ENCODE results near the gene CENPT. TPM values are rescaled to one million over a fixed set of nuclear protein-coding genes. Genes with fewer than 3 reads are reported as not detected.

The CENPT gene
- total and polyA plus RNA-seq, 2 donors (not counting 1 experiment from before 2014, with no cell fraction given), result 75.0 to 169 TPM

GRCh38 chr16:67862623-67863583 lies 15.4 kb upstream of the CENPT start:
- Histone ChIP-seq H4K20me1 (ENCODE audit: control insufficient read depth, insufficient read depth, low read length, poor library complexity, severe bottlenecking) (peaks cover 36% of the 10 kb centered on the region), H2AFZ (ENCODE audit: insufficient read depth, low read depth, low read length, poor library complexity, severe bottlenecking) (no peak overlapping the region), H3K27me3 (replicated peaks in 1 of 4; ENCODE audit: control extremely low read depth in 1 of 4, control insufficient read depth in 3 of 4, insufficient read depth in 4 of 4, low read length in 3 of 4) (no peaks in the 10 kb centered on the region), H3K9me3 (ENCODE audit: control extremely low read depth in 1 of 3, control insufficient read depth in 2 of 3, insufficient read depth in 1 of 3, low read length in 2 of 3) (no peaks in the 10 kb centered on the region), H3K4me3 (ENCODE audit: control extremely low read depth in 1 of 5, extremely low read depth in 1 of 5, insufficient read depth in 1 of 5, low read depth in 2 of 5, low read length in 4 of 5) (no peak overlapping the region), H3K4me1 (ENCODE audit: control insufficient read depth in 2 of 2, insufficient read depth in 2 of 2, low read length in 2 of 2) (no peaks in the 10 kb centered on the region), H3K4me2 (replicated peaks; ENCODE audit: low read depth, low read length, poor library complexity, severe bottlenecking) (no peak overlapping the region), H3K36me3 (replicated peaks in 1 of 2; ENCODE audit: control extremely low read depth in 1 of 2, control insufficient read depth in 1 of 2, extremely low read depth in 1 of 2, insufficient read depth in 2 of 2, low read length in 1 of 2) (peaks cover 0 to 29% of the 10 kb centered on the region in 2 experiments), H3K79me2 (ENCODE audit: control insufficient read depth, insufficient read depth, low read length) (peaks cover 65% of the 10 kb centered on the region), H3K27ac (ENCODE audit: low read length in 2 of 2) (no peak overlapping the region), H3K9ac (ENCODE audit: low read length) (no peak overlapping the region)
- Mint-ChIP-seq H3K4me1 (peaks cover 13% of the 10 kb centered on the region), H3K9me3 (ENCODE audit: insufficient read depth) (no peaks in the 10 kb centered on the region), H3K27ac (no peak overlapping the region), H3K4me3 (no peak overlapping the region), H3K27me3 (no peaks in the 10 kb centered on the region)
- intact Hi-C loops (cut with micrococcal nuclease), result no loop called here
- no peak for DNase-seq
- no peak for TF ChIP-seq EZH2 (IDR thresholded peaks at IDR 0.05; ENCODE audit: borderline replicate concordance, insufficient read depth, low read depth, low read length, poor library complexity, severe bottlenecking)
- ChIA-PET POLR2A (no interaction called here), CTCF (interaction anchor here (0.6 to 3.0 kb wide), 4 partner anchors 21 to 357 kb away, joined by 3 to 23 read pairs (median 10); partner anchors contain the start of gene NRN1L)
- no peak for ATAC-seq (ENCODE audit: low read depth)
- 94% methylated on average over 11 of the region's 11 CpGs for WGBS (ENCODE audit: insufficient coverage)

DNA sequence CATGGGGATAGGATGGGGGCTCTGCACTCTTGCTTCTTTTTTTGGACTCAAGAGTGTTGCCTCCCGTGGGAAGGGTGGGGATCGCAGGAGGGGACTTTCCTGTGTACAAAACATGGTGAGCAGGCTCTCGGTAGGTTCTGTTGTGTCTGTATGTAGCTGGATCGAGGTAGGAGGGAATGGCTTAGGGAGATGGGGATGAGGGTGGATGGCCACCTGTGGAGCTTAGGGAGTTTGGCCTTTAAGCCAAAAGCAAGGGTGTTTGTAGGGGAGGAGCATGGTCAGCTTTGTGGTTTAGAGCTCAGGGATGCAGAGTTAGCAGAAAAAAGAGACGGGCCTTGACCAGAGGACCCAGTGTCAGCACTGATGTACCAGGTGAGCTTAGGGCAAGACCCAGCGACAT lies 14.4 kb upstream of the CENPT start:
- Mint-ChIP-seq H3K9me3 (ENCODE audit: insufficient read depth) (no peaks in the 10 kb centered on the region), H3K4me3 (no peak overlapping the region), H3K4me1 (peaks cover 21% of the 10 kb centered on the region), H3K27me3 (no peaks in the 10 kb centered on the region), H3K27ac (no peak overlapping the region)
- CTCF ChIA-PET, result interaction anchor here (0.5 to 3.0 kb wide), 4 partner anchors 13 to 189 kb away, joined by 3 to 23 read pairs (median 10); partner anchors contain the start of gene NRN1L
- Histone ChIP-seq H4K20me1 (ENCODE audit: control insufficient read depth, insufficient read depth, low read length, poor library complexity, severe bottlenecking) (peaks cover 47% of the 10 kb centered on the region), H3K27me3 (replicated peaks in 1 of 4; ENCODE audit: control extremely low read depth in 1 of 4, control insufficient read depth in 3 of 4, insufficient read depth in 4 of 4, low read length in 3 of 4) (no peaks in the 10 kb centered on the region), H3K4me1 (ENCODE audit: control insufficient read depth in 2 of 2, insufficient read depth in 2 of 2, low read length in 2 of 2) (no peaks in the 10 kb centered on the region), H3K9ac (ENCODE audit: low read length) (no peak overlapping the region), H3K27ac (ENCODE audit: low read length in 2 of 2) (no peak overlapping the region), H3K79me2 (ENCODE audit: control insufficient read depth, insufficient read depth, low read length) (peaks cover 75% of the 10 kb centered on the region), H3K36me3 (replicated peaks in 1 of 2; ENCODE audit: control extremely low read depth in 1 of 2, control insufficient read depth in 1 of 2, extremely low read depth in 1 of 2, insufficient read depth in 2 of 2, low read length in 1 of 2) (peaks cover 0 to 28% of the 10 kb centered on the region in 2 experiments), H3K4me3 (ENCODE audit: control extremely low read depth in 1 of 5, extremely low read depth in 1 of 5, insufficient read depth in 1 of 5, low read depth in 2 of 5, low read length in 4 of 5) (no peak overlapping the region), H2AFZ (ENCODE audit: insufficient read depth, low read depth, low read length, poor library complexity, severe bottlenecking) (no peak overlapping the region), H3K4me2 (replicated peaks; ENCODE audit: low read depth, low read length, poor library complexity, severe bottlenecking) (no peak overlapping the region), H3K9me3 (ENCODE audit: control extremely low read depth in 1 of 3, control insufficient read depth in 2 of 3, insufficient read depth in 1 of 3, low read length in 2 of 3) (no peaks in the 10 kb centered on the region)
- POLR2A ChIA-PET, result no interaction called here
- WGBS (ENCODE audit: insufficient coverage), result 93% methylated on average over 6 of the region's 6 CpGs
- ATAC-seq (ENCODE audit: low read depth) (no peak), DNase-seq (no peak)
- TF ChIP-seq, protein P1, sequence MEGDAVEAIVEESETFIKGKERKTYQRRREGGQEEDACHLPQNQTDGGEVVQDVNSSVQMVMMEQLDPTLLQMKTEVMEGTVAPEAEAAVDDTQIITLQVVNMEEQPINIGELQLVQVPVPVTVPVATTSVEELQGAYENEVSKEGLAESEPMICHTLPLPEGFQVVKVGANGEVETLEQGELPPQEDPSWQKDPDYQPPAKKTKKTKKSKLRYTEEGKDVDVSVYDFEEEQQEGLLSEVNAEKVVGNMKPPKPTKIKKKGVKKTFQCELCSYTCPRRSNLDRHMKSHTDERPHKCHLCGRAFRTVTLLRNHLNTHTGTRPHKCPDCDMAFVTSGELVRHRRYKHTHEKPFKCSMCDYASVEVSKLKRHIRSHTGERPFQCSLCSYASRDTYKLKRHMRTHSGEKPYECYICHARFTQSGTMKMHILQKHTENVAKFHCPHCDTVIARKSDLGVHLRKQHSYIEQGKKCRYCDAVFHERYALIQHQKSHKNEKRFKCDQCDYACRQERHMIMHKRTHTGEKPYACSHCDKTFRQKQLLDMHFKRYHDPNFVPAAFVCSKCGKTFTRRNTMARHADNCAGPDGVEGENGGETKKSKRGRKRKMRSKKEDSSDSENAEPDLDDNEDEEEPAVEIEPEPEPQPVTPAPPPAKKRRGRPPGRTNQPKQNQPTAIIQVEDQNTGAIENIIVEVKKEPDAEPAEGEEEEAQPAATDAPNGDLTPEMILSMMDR (IDR thresholded peaks at IDR 0.05), result no peak
- no peak for TF ChIP-seq EZH2 (IDR thresholded peaks at IDR 0.05; ENCODE audit: borderline replicate concordance, insufficient read depth, low read depth, low read length, poor library complexity, severe bottlenecking)
- intact Hi-C loops (cut with micrococcal nuclease), result no loop called here
